Measurements from ENCODE around the gene DNAH2. TPM values are rescaled to one million over a fixed set of nuclear protein-coding genes. Genes with fewer than 3 reads are reported as not detected.

Gene DNAH2
- total RNA-seq, 6 donors from 2014 or later: 0.66 to 34.6 (median 6.0) TPM

- no peak for DNase-seq
- Histone ChIP-seq H3K4me1 (peaks cover 45 to 67% (median 52%) of the 10 kb centered on the region in 4 donors), H3K27me3 (no peaks in the 10 kb centered on the region), H3K9me3 (no peaks in the 10 kb centered on the region), H3K36me3 (peaks cover 0 to 3% (median 0%) of the 10 kb centered on the region in 4 donors), H3K27ac (peak overlapping the region; percentile 99 to 100 (median 99)), H3K4me3 (peak overlapping the region in 3 of 4 donors; percentile 6 to 71 (median 14))
- 25 to 35% methylated on average over 7 to 8 of the region's 12 CpGs for WGBS, 2 donors
- no peak for ATAC-seq (ENCODE audit: low FRiP score in 2 of 2)
- peak in 1 of 2 donors; percentile 6 for TF ChIP-seq POLR2AphosphoS5 (IDR thresholded peaks at IDR 0.05)
- TF ChIP-seq CTCF (IDR thresholded peaks at IDR 0.05): no peak
Measured at GRCh38 chr17:7838090-7839075, 120.8 kb downstream of the DNAH2 start.

- peak overlapping the region; percentile 99 to 100 (median 99) for H3K27ac ChIP-seq
- WGBS, 2 donors: 57 to 66% methylated on average over 5 to 6 of the region's 6 CpGs
- TF ChIP-seq CTCF (IDR thresholded peaks at IDR 0.05): no peak
- peak in 1 of 2 donors; percentile 37 for TF ChIP-seq POLR2AphosphoS5 (IDR thresholded peaks at IDR 0.05)
- H3K4me3 ChIP-seq: peak overlapping the region in 1 of 4 donors; percentile 71
- DNase-seq: peak in 1 of 2 donors; percentile 67
- peaks cover 0 to 3% (median 0%) of the 10 kb centered on the region in 4 donors for H3K36me3 ChIP-seq
- H3K4me1 ChIP-seq: peaks cover 44 to 67% (median 50%) of the 10 kb centered on the region in 4 donors
- no peaks in the 10 kb centered on the region for H3K9me3 ChIP-seq
- no peak for ATAC-seq (ENCODE audit: low FRiP score in 2 of 2)
- no peaks in the 10 kb centered on the region for H3K27me3 ChIP-seq
Measured at GRCh38 chr17:7839190-7839875, 121.8 kb downstream of the DNAH2 start.

GRCh38 chr17:7839876-7840261 is 122.3 kb downstream of the DNAH2 start:
- H3K36me3 ChIP-seq: peaks cover 0 to 3% (median 0%) of the 10 kb centered on the region in 4 donors
- peak overlapping the region in 1 of 4 donors; percentile 71 for H3K4me3 ChIP-seq
- H3K9me3 ChIP-seq: no peaks in the 10 kb centered on the region
- DNase-seq: no peak
- WGBS, 2 donors: 68 to 75% methylated on average over 2 of the region's 2 CpGs
- peaks cover 44 to 68% (median 50%) of the 10 kb centered on the region in 4 donors for H3K4me1 ChIP-seq
- H3K27me3 ChIP-seq: no peaks in the 10 kb centered on the region
- TF ChIP-seq EP300 (IDR thresholded peaks at IDR 0.05): no peak
- TF ChIP-seq POLR2AphosphoS5 (IDR thresholded peaks at IDR 0.05): no peak
- TF ChIP-seq CTCF (IDR thresholded peaks at IDR 0.05): no peak
- no peak for TF ChIP-seq POLR2A (IDR thresholded peaks at IDR 0.05)
- ATAC-seq (ENCODE audit: low FRiP score in 2 of 2): no peak
- peak overlapping the region; percentile 99 to 100 (median 99) for H3K27ac ChIP-seq

- no peak for ATAC-seq (ENCODE audit: low FRiP score in 2 of 2)
- peak overlapping the region in 1 of 4 donors; percentile 71 for H3K4me3 ChIP-seq
- no peaks in the 10 kb centered on the region for H3K27me3 ChIP-seq
- H3K4me1 ChIP-seq: peaks cover 50 to 74% (median 56%) of the 10 kb centered on the region in 4 donors
- WGBS, 2 donors: 29 to 40% methylated on average over 1 of the region's 1 CpG
- peak overlapping the region in 3 of 4 donors; percentile 99 to 100 (median 99) for H3K27ac ChIP-seq
- no peaks in the 10 kb centered on the region for H3K9me3 ChIP-seq
- H3K36me3 ChIP-seq: peaks cover 0 to 5% (median 3%) of the 10 kb centered on the region in 4 donors
- no peak for DNase-seq
- TF ChIP-seq POLR2A (IDR thresholded peaks at IDR 0.05) (no peak), POLR2AphosphoS5 (IDR thresholded peaks at IDR 0.05) (no peak), EP300 (IDR thresholded peaks at IDR 0.05) (no peak), CTCF (IDR thresholded peaks at IDR 0.05) (no peak)
Measured at GRCh38 chr17:7840441-7840840, 122.9 kb downstream of the DNAH2 start.

Data from upper lobe of left lung (tissue), 6 donors.